OCI-LY1 (cell line): ENCODE results near the gene COL19A1.

Experiments
- CTCF ChIP-seq: fragments of 200-600 bp; sonication (generic), shearing (Covaris generic); IDR thresholded peaks from 2 replicates; pipeline ENCODE4 v1.5.1; 2017; ENCODE audit warnings: mild to moderate bottlenecking, antibody characterized with exemption, low read length, moderate library complexity, mixed read lengths
- EZH2 ChIP-seq: fragments of 200-600 bp; sonication (generic), shearing (Covaris generic); IDR thresholded peaks from 2 replicates; pipeline ENCODE4 v1.8.0; 2017; ENCODE audit warnings: borderline replicate concordance, mixed run types, mild to moderate bottlenecking, antibody characterized with exemption, low read length, moderate library complexity, mixed read lengths

DNA sequence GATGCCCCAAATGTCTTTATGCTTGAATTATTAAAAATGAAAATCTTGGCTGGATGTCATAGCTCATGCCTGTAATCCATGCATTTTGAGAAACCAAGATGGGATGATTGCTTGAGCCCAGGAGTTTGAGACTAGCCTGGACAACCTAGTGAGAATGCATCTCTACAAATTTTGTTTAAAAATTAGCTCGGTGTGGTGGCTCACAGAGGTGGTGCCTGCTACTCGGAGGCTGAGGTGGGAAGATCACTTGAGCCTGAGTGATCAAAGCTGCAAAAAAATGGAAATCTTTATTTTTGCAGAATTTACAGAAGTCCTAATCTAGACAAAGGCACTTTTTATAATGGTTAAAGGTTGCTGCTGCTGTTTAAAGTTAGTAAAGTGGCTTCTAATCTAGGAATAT lies 20.0 kb upstream of the COL19A1 start:
- no peak for TF ChIP-seq CTCF
- TF ChIP-seq EZH2: no peak
